HG02970 (cell line): ENCODE data around the gene DOK4.

Source experiments
- ATAC-seq: cut with Tn5 transposase; IDR thresholded peaks from one replicate; pipeline ENCODE4 v1.9.1; 2021; ENCODE audit warnings: mild to moderate bottlenecking, moderate library complexity, moderate number of reproducible peaks; ENCODE audit not compliant: unreplicated experiment, low FRiP score

The DOK4 gene

DNA sequence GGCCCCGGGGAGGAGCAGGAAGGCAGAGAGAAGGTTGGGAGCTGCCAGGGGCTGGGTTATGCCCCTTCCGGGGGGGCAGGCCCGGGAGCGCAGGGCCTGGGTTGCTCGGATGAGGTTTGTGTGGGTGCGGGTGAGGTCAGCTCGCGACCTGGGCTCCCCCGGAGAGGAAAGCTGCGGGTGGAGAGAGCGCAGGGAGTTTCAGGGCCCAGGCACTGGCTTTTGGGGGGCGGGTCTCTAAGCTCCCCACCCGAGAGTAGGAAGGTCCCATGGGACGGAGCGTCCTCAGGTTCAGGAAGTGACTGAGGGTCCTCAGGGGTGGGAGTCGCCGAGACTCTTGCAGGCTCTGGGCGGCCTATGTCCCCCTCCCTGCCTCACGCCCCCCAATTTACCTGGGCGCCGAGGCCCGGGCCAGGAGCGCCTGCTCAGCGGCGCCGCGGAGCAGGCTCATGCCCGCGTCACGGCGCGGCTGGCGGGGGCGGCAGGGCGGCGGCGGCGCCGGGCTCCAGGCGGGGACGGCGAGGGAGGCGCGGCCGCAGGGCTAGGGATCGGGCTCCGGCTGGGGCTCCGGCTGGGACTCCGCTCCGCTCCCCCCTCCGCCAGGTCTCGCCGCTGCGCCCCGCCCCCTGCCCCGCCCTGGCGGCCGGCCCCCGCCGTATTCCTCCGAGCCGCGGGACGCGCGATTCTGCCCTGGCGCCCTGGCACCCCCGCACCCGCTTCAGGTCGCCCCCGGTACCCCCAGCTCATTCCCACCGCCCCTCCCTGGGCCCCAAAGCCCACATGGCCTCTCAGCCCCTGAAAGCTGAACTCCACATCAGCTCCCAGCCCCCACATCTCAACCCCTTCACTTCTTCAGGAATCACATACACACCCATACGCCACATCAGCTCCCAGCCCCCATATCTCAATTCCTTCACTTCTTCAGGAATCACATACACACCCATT lies at the start of gene DOK4:
DOK4 (minus strand) TSS at position 578 of the 942 bp plus-strand sequence. CDS start 6,986 bp downstream, outside the sequence.
- peak; percentile 85 for ATAC-seq

- ATAC-seq, result peak; percentile 56
These were observed 49.5 kb upstream of the DOK4 start for GRCh38 chr16:57535680-57536305.

DNA sequence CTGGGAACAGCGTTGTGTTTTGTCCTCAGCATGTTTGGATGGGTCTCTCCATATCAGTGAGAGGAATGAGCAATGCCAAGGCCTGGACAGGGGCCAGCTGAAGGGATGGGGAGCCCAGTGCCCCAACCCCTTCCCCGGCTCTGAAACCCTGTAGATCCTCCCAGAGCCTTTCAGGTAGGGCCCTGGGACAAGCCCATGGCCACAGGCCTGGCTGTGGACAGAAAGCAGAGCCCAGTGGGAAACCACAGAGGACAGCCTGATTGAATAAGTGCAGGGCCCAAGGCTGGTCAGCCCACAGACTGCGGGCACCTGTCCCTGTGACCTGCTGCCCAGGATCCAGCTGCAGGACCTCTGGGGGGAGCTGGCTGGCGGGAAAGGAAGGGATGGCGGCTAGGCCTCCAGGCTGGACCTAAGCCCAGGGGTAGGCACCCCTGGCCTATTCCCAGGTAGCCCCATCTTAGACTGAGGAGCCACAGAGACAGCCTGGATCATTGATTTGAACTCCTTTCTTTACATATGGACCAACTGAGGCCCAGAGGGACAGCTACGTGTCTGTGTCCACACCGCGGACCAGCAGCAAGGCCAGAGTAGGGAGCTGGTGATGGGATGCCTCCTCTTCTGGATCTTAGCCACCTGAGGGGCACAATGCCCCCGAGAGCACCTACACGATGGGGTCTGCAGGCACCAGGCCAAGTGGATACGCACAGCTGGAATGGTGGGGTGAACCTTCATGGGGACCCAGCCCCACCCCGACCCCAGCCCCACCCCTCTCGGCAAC lies 48.8 kb upstream of the DOK4 start:
- no peak for ATAC-seq

- no peak for ATAC-seq
These were observed 48.1 kb upstream of the DOK4 start for GRCh38 chr16:57534337-57534880.

DNA sequence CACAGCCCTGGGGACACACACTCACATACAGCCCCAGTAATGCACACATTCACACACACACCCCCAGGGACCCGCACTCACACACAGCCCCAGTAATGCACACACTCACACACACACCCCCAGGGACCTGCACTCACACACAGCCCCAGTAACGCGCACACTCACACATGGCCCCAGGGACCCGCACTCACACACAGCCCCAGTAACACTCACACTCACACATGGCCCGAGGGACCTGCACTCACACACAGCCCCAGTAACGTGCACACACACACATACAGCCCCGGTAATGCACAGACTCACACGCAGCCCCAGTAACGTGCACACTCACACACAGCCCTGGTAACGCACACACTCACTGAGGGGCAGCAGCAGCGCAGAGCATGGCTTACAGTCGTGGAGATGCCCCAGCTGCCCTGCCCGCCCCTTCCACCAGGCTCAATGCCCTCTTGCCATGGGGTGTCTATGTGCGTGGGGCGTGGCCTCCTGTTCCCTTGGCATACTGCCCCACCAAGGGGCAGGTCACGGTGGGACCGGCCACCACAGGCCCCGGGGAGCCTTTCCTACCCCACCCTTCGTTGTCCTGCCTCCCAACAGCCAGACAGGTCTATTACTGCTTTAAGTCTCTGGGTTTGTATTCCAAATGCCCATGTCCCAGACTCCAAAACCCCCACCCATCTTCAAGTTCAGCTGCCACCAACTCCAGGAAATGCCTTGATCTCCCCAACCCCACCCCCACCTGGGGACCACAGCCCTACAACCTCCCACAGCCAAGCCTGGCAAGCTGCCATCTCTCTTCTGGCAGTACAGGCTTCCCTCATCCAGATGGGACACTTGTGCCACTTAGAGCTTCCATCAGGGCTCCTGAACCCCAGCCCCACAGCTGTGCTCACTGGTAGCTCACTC lies 47.4 kb upstream of the DOK4 start:
- no peak for ATAC-seq

DNA sequence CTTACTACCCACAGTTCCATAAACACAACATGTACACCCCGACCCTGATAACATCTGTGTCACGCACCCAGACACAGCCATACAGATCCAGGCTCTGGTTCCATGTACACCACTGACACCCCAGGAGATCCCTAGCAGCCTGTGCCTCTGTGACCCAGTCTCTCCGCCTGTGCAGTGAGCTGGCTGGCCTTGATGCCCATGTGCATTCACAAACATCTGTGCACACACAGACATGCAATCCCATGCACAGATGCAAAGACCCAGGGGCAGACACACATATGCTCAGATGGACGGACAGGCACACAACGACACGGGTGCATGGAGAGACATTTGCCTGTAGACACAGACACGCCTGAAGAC lies 46.0 kb upstream of the DOK4 start:
- no peak for ATAC-seq

DNA sequence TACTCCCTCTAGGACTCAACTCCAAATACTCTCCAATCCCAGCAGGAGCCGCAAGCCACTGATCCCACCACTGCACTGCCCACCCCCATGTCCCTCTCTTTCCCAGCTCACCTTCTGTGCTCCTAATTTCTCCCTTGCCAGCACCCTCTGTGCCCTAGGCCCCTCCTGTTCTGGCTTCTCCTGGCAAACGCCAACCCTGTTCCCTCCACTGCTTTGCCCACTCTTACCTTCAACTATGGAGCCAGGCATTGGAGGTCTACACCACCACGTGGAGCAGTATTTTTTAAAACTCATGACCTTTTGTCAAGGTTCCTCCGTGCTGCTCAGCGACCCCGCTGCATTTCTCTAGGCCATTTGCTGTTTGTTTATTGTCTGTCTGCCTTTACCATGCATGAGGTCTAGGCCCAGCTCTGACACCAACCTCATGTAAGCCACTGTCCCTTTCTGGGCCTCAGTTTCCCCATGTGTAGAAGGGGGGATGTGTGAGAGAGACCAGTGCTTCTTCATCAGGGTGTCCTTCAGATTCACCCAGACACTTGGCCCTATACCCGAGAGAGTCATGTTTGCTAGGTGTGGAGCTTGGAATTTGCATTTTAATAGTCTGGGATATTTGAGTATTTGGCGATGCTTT lies 45.5 kb upstream of the DOK4 start:
- ATAC-seq, result no peak

GRCh38 chr16:57531253-57531575 lies 44.9 kb upstream of the DOK4 start:
- no peak for ATAC-seq

DNA sequence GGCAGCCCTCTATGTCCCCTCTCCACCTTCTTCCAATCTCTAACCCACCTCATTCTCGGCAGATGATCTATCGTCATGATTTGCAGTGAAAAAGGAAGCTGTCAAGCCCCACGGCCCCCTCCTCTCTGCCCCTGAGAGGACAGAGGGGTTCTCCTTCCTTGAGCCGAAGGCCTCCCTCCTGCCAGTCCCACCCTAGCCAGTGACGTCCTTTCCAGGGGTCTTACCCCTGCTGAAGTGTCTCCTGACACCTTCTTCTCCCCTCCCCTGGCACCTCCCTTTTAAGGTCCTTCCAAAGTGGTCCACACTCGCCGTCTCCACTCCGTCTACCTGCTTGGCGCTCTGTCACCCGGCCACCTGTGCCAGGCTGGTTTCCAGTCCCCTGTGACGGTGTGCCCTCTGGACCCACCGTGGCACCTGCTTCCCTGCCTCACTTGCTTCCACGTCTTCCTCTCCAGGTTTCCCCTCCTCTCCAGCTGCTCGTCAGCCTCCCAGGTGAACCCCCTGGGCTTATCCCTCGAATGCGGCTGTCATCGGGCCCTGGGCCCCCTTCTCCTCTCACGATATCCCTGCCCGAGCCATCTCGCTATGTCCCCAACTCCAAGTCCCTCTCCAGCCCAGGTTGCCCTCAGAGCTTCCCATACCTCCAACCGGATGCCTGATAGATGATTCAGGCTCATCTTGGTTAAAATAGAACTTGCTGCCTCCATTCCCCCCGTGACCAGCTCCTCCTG lies 44.4 kb upstream of the DOK4 start:
- no peak for ATAC-seq

DNA sequence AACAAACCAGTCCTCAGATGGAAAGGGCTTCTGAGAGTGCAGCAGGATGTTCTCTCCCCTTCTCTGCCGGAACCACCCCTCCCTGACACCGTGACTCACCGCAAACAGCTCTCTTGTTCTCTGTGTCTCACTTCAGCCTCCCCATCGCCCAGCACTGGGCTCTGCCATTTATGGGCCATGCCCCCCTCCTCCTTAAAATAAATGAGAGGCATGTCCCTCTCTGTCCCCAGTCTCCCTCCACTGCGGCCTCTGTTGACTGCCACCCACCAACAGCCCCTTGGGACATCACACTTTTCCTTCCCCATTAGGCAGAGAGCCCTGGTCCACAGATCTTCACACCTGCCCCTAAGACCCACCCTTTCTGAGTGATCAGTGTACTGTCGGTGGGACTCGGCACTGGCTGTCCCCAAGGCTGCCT lies 43.8 kb upstream of the DOK4 start:
- no peak for ATAC-seq

DNA sequence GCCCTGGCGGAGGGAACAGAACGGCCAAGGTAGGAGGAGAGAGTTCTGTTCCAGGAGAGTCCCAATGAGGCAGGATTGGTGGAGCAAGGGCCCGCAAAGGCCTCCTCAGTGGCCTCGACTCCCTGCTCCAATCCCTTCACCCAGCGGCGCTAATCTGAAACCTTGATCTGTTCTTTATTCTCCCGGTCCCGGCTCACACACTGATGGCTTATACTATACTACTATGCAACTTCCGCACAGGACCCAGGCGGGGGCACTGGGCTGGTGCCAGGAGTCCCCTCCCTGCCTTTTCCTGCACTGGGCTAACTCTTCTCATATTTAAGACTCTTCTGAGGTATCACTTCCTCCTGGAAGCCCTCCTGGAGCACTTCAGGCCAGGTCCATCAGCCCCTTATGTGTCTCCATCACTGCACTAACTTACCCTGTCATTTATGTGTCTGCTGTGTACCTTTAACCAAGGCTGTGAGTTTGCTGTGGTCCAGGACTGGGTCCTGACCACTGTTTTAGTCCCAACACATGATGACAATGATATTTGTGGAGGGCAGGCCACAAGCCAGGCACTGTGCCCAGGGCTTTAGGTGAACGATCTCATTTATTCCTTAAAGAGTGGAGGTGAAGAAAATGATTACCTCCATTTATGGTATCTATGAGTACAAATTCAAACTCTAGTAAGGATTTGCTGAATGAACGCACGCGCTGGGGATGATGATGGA lies 43.3 kb upstream of the DOK4 start:
- ATAC-seq, result no peak

DNA sequence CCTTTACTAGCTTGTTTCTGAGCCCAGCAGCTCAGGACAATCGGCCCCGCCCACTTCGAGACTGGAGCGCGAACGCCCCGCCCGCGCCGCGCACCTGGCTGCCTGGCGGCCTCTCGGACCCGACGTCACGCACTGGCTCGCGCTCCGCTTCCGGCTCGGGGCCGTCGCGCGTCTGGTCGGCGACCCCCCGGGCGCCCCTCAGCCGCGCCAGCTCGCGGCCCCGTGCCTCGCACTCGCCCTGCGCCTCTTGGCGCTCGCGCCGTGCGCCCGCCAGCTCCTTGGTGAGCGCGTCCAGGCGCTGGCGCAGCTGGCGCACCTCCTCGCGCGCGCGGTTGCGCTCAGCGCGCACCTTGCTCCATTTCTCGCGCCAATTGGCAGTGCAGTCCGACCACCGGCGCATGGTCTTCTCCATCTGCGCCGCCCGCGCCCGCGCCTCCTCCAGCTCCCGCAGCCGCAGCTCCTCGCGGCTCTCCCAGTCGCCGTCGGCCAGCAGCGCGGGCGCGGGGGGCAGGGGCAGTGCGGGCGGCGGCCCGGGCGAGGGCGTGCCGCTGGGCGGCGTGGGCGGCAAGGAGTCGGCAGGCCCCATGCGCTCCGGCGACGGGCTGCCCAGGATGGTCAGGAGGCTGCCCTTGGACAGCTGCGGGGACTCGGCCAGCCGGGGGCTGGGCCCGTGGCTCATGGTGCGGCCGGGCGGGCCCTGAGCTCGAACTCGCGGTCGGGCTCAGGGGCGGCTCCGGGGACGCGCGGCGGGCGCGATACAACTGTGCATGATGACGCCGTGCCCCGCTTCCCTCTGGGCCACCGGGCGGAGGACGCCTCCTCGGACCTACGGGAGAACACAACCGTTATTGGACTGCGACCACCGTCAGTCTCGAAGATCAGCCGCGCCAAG lies 42.5 kb upstream of the DOK4 start:
- ATAC-seq, result no peak

DNA sequence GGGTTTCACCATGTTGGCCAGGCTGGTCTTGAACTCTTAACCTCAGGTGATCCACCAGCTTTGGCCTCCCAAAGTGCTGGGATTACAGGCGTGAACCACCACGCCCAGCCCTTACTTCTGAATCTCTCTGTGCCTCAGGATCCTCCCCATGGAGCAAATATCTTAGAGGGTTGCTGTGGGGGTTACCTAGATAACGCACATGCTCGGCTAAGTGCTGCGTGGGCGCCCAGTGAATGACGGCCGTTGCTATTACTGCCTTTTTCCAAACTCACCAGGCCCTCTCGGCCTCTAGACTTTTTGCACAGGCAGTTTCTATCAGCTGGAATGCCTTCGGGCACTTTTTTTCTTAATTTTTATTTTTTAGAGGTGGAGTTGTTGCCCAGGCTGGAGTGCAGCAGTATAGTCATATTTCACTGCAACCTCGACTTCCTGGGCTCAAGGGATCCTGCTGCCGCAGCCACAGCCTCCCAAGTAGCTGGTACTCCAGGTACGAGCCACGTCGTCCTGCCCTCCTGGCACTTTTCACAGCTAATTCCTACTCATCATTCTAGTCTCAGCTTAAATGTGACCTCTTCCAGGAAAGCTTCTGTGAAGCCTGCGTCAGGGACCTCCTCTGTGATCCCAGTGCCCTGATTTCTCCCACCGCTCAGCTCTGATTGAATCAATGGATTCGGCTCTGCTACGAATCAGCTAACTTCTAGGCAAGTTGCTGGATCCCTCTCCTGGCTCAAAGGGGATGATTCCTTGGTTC lies 41.5 kb upstream of the DOK4 start:
- no peak for ATAC-seq

- ATAC-seq, result no peak
These were observed 40.7 kb upstream of the DOK4 start for GRCh38 chr16:57527027-57527426.

DNA sequence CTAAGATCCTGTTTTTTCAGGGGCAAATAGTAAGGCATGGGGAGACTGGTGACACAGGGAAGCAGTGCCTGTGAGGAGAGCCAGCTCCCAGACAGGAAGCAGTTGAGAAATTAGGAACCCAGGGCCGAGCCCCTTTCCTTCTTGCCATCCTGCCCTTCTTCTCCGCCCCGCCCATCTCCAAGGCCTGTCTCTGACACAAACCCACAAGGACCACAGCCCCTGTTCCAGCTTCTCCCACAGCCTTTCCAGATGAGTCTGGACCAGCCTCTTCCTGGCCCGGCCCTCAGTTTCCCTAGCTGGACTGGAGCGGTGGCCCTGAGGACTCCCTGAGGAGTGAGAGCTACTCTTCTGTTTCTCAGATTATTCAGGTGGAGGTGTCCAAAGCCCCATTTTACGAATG lies 40.2 kb upstream of the DOK4 start:
- ATAC-seq, result no peak

GRCh38 chr16:57525761-57526160 lies 39.5 kb upstream of the DOK4 start:
- ATAC-seq, result no peak

DNA sequence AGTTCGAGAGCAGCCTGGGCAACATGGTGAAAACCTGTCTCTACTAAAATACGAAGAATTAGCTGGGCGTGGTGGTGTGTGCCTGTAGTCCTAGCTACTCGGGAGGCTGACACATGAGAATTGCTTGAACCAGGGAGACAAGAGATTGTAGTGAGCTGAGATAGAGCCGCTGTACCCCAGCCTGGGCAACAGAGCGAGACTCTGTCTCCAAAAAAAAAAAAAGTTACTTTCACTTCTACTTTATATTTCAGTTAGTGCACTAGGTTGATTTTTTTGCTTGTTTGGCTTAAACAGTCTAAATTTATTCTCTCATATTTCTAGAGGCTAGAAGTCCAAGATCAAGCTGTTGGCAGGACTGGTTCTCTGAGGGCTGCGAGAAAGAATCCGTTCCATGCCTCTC lies 36.7 kb upstream of the DOK4 start:
- ATAC-seq, result no peak
